NT2/D1 (cell line): ENCODE measurements around the gene PSMC5.

Experiments used
- YY1 ChIP-seq: IDR thresholded peaks from 2 replicates; pipeline ENCODE4 v1.6.1; 2011; ENCODE audit not compliant: insufficient read length, insufficient read depth
- ZNF274 ChIP-seq: IDR thresholded peaks from 2 replicates; pipeline ENCODE4 v1.6.1; 2011; ENCODE audit warnings: mild to moderate bottlenecking, low read depth, low read length

DNA sequence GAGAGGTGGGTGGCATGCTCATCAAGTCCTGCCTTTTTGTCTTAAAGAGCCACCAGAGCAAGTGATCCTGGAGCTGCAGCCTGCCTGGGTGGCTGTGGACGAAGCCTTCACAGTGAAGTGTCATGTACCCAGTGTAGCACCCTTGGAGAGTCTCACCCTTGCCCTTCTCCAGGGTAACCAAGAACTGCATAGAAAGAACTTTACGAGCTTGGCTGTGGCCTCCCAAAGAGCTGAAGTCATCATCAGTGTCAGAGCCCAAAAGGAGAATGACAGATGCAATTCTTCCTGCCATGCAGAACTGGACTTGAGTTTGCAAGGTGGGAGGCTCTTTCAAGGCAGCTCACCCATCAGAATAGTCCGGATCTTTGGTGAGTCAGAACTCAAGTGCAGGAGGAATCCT lies 32.0 kb downstream of the PSMC5 start:
- no peak for TF ChIP-seq YY1
- no peak for TF ChIP-seq ZNF274
